Tibial nerve (tissue), 4 donors: ENCODE measurements around the gene ZNF768. TPM values are rescaled to one million over a fixed set of nuclear protein-coding genes. Genes with fewer than 3 reads are reported as not detected.
"Not testable (repeated sequence)": the region's sequence is repeated elsewhere in the genome, so short reads cannot be mapped to it uniquely, and the experiment has no call there.

Experiments used
- DNase-seq, 2 donors: peaks; one replicate each; pipeline ENCODE4 v3.0.0-alpha.2; 2019; ENCODE audit warnings: low spot score in 2 of 2
- H3K27ac ChIP-seq, 4 donors: fragments of 200-600 bp; sonication (generic) in 3 of 4; one replicate each; pipeline ENCODE4 v1.5.1; 2017 to 2019; ENCODE audit warnings: mild to moderate bottlenecking in 1 of 4
- H3K27me3 ChIP-seq, 2 donors: fragments of 200-600 bp; sonication (generic) in 1 of 2; one replicate each; pipeline versions ENCODE4 v1.5.1 to v1.6.0; 2017 to 2019
- H3K36me3 ChIP-seq, 3 donors: fragments of 200-600 bp; sonication (generic); one replicate each; pipeline ENCODE4 v1.5.1; 2018 to 2019
- H3K4me1 ChIP-seq, 4 donors: fragments of 200-600 bp; sonication (generic) in 3 of 4; one replicate each; pipeline ENCODE4 v1.5.1; 2017 to 2019
- H3K4me3 ChIP-seq, 4 donors: fragments of 200-600 bp; sonication (generic) in 3 of 4; one replicate each; pipeline ENCODE4 v1.5.1; 2017 to 2019; ENCODE audit warnings: mild to moderate bottlenecking in 1 of 4, moderate library complexity in 1 of 4
- H3K9me3 ChIP-seq, 4 donors: fragments of 200-600 bp; sonication (generic) in 3 of 4; one replicate each; pipeline ENCODE4 v1.5.1; 2017 to 2019
- EP300 ChIP-seq, 2 donors: sonication (generic); formaldehyde crosslinking; IDR thresholded peaks; one replicate each; pipeline ENCODE4 v1.6.1; 2017; ENCODE audit warnings: antibody characterized with exemption in 2 of 2, mild to moderate bottlenecking in 1 of 2
- POLR2A ChIP-seq, 2 donors: fragments of 450-650 bp; IDR thresholded peaks; one replicate each; pipeline ENCODE4 v1.6.1; 2017; ENCODE audit warnings: antibody characterized with exemption in 2 of 2, mild to moderate bottlenecking in 2 of 2, moderate library complexity in 2 of 2
- WGBS, 2 donors: methylation state at CpG; one replicate each; pipeline ENCODE4 v1.1.5; 2018; 5-methylcytosine and 5-hydroxymethylcytosine counted together
- total RNA-seq, 4 donors: library from RNA; depleted of rRNA; stranded (reverse); fragments of >200 nt; gene quantifications; one replicate each; pipeline ENCODE4 v1.1.0, GENCODE V29; 2016
- TF ChIP-seq, protein P1 (sequence below), 5 experiments: fragments of 200-600 bp in 3 of 5; fragments of 450-650 bp in 2 of 5; sonication (generic) in 3 of 5; IDR thresholded peaks; one replicate each; pipeline ENCODE4 v1.5.1; 2016 to 2019; ENCODE audit warnings: antibody characterized with exemption in 5 of 5, mild to moderate bottlenecking in 3 of 5, moderate library complexity in 2 of 5

Gene ZNF768
- total RNA-seq, 4 donors from 2014 or later: 22.8 to 40.2 (median 31.8) TPM

DNA sequence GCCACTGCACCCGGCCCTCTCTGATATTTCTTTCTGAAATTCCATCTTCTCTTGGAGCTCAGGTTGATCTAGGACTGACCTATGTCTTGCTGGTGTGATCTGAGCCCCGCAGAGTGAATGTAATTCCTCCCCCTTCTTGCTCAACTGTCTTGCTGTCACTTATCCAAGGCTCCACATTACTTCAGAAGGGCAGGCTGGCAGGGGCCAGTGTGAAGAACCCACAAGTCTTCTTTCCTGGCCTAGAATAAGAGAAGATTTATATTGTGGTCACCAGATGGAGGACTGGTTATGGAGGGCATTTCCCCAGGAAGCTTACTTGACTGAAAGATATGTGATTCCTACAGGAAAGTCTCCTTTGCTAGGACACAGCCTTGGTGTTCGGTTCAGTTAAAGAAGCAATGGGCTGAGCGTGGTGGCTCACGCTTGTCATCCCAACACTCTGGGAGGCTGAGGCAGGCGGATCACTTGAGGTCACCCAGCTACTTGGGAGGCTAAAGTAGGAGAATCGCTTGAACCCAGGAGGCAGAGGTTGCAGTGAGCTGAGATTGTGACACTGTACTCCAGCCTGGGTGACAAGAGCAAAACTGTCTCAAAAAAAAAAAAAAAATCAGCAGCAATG, 40.4 kb downstream of the ZNF768 start:
- no peaks in the 10 kb centered on the region for H3K9me3 ChIP-seq
- WGBS, 2 donors: 78 to 85% methylated on average over 7 of the region's 7 CpGs
- H3K4me1 ChIP-seq: no peaks in the 10 kb centered on the region
- no peaks in the 10 kb centered on the region for H3K36me3 ChIP-seq
- no peak overlapping the region for H3K27ac ChIP-seq
- no peak overlapping the region for H3K4me3 ChIP-seq
- no peak for DNase-seq
- H3K27me3 ChIP-seq: no peaks in the 10 kb centered on the region
- TF ChIP-seq EP300 (IDR thresholded peaks at IDR 0.05) (no peak), POLR2A (IDR thresholded peaks at IDR 0.05) (no peak)
- TF ChIP-seq, protein P1, sequence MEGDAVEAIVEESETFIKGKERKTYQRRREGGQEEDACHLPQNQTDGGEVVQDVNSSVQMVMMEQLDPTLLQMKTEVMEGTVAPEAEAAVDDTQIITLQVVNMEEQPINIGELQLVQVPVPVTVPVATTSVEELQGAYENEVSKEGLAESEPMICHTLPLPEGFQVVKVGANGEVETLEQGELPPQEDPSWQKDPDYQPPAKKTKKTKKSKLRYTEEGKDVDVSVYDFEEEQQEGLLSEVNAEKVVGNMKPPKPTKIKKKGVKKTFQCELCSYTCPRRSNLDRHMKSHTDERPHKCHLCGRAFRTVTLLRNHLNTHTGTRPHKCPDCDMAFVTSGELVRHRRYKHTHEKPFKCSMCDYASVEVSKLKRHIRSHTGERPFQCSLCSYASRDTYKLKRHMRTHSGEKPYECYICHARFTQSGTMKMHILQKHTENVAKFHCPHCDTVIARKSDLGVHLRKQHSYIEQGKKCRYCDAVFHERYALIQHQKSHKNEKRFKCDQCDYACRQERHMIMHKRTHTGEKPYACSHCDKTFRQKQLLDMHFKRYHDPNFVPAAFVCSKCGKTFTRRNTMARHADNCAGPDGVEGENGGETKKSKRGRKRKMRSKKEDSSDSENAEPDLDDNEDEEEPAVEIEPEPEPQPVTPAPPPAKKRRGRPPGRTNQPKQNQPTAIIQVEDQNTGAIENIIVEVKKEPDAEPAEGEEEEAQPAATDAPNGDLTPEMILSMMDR (IDR thresholded peaks at IDR 0.05): no peak

- no peak overlapping the region for H3K27ac ChIP-seq
- no peak for DNase-seq
- no peaks in the 10 kb centered on the region for H3K9me3 ChIP-seq
- H3K4me1 ChIP-seq: no peaks in the 10 kb centered on the region
- no peaks in the 10 kb centered on the region for H3K36me3 ChIP-seq
- H3K4me3 ChIP-seq: no peak overlapping the region
- no peak for TF ChIP-seq POLR2A (IDR thresholded peaks at IDR 0.05)
- no peak for TF ChIP-seq EP300 (IDR thresholded peaks at IDR 0.05)
- TF ChIP-seq, protein P1 (IDR thresholded peaks at IDR 0.05): no peak
- H3K27me3 ChIP-seq: no peaks in the 10 kb centered on the region
Measured at GRCh38 chr16:30484887-30485286, 41.5 kb downstream of the ZNF768 start.

DNA sequence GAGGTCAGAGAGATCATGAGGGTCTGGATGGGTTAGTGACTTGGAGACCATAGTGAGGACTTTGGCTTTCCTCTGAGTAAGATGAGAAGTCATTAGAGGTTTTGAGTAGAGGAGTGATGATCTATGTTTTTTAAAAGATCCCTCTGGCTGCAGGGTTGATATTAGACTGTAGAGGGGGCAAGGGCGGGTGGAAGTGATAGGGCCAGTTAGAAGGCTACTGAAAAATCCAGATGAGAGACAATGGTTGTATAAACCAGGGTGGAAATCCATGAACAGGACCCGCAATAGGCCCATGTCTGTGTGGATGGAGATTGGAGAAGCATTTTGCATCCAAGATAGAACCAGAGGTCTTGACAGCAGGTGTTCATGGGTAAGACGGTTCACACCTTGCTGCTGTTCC, 44.0 kb downstream of the ZNF768 start:
- H3K27ac ChIP-seq: no peak overlapping the region
- DNase-seq: no peak
- no peaks in the 10 kb centered on the region for H3K36me3 ChIP-seq
- H3K4me1 ChIP-seq: no peaks in the 10 kb centered on the region
- WGBS, 2 donors: 86 to 97% methylated on average over 3 of the region's 3 CpGs
- no peaks in the 10 kb centered on the region for H3K9me3 ChIP-seq
- no peak overlapping the region for H3K4me3 ChIP-seq
- TF ChIP-seq EP300 (IDR thresholded peaks at IDR 0.05) (no peak), POLR2A (IDR thresholded peaks at IDR 0.05) (no peak)
- TF ChIP-seq, protein P1 (IDR thresholded peaks at IDR 0.05): no peak
- H3K27me3 ChIP-seq: no peaks in the 10 kb centered on the region

GRCh38 chr16:30481381-30481780, 45.0 kb downstream of the ZNF768 start:
- no peak for DNase-seq
- no peaks in the 10 kb centered on the region for H3K27me3 ChIP-seq
- H3K4me3 ChIP-seq: no peak overlapping the region
- H3K27ac ChIP-seq: no peak overlapping the region
- H3K36me3 ChIP-seq: no peaks in the 10 kb centered on the region
- no peaks in the 10 kb centered on the region for H3K4me1 ChIP-seq
- TF ChIP-seq EP300 (IDR thresholded peaks at IDR 0.05) (no peak), POLR2A (IDR thresholded peaks at IDR 0.05) (no peak)
- TF ChIP-seq, protein P1 (IDR thresholded peaks at IDR 0.05): no peak
- no peaks in the 10 kb centered on the region for H3K9me3 ChIP-seq
- 72 to 77% methylated on average over 5 of the region's 5 CpGs for WGBS, 2 donors

GRCh38 chr16:30478766-30479478, 47.4 kb downstream of the ZNF768 start:
- no peaks in the 10 kb centered on the region for H3K4me1 ChIP-seq
- TF ChIP-seq POLR2A (IDR thresholded peaks at IDR 0.05) (no peak), EP300 (IDR thresholded peaks at IDR 0.05) (no peak)
- TF ChIP-seq, protein P1 (IDR thresholded peaks at IDR 0.05): no peak
- H3K9me3 ChIP-seq: no peaks in the 10 kb centered on the region
- no peaks in the 10 kb centered on the region for H3K36me3 ChIP-seq
- DNase-seq: no peak
- H3K27ac ChIP-seq: no peak overlapping the region
- H3K27me3 ChIP-seq: peaks cover 0 to 10% of the 10 kb centered on the region in 2 donors
- no peak overlapping the region for H3K4me3 ChIP-seq
- WGBS, 2 donors: 86 to 88% methylated on average over 12 of the region's 12 CpGs

DNA sequence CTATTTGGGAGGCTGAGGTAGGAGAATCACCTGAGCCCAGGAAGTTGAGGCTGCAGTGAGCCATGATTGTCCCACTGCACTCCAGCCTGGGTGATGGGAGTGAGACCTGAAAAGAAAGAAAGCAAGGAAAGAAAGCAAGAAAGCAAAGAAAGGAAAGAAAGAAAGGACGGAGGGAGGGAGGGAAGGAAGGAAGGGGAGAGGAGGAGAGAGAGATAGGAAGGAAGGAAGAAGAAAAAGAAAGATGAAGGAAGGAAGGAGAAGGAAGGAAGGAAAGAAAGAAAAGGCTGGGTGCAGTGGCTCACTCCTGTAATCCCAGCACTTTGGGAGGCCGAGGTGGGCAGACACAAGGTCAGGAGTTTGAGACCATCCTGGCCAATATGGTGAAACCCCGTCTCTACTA, 48.6 kb downstream of the ZNF768 start:
- not testable (repeated sequence) for DNase-seq, H3K9me3 ChIP-seq, H3K4me1 ChIP-seq, H3K27ac ChIP-seq, H3K4me3 ChIP-seq, H3K36me3 ChIP-seq
- WGBS, 2 donors: 80 to 92% methylated on average over 3 of the region's 3 CpGs
- peaks cover 0 to 21% of the 10 kb centered on the region in 2 donors for H3K27me3 ChIP-seq
